Spleen (tissue), 11 donors: ENCODE results near the gene SYNE2. TPM values are rescaled to one million over a fixed set of nuclear protein-coding genes. Genes with fewer than 3 reads are reported as not detected.

Experiments used
- DNase-seq: peaks from one replicate; pipeline ENCODE4 v3.0.0-alpha.2; 2020
- H3K27ac ChIP-seq, 8 donors: fragments of 200-600 bp; sonication (generic) in 7 of 8; 1 replicate in 4 of 8; 2 replicates in 4 of 8; pipeline versions ENCODE4 v1.5.0 to v1.8.0; 2016 to 2021; ENCODE audit warnings: inconsistent platforms in 4 of 8, mild to moderate bottlenecking in 4 of 8, moderate library complexity in 1 of 8
- H3K27me3 ChIP-seq, 7 donors: fragments of 200-600 bp; sonication (generic) in 6 of 7; replicated peaks in 1 of 7; 1 replicate in 4 of 7; 2 replicates in 3 of 7; pipeline versions ENCODE4 v1.5.0 to v1.8.0; 2016 to 2021; ENCODE audit warnings: inconsistent platforms in 3 of 7, mild to moderate bottlenecking in 1 of 7
- H3K36me3 ChIP-seq, 6 donors: fragments of 200-600 bp; sonication (generic) in 5 of 6; 1 replicate in 4 of 6; 2 replicates in 2 of 6; pipeline versions ENCODE4 v1.5.0 to v1.8.0; 2016 to 2021; ENCODE audit warnings: inconsistent platforms in 2 of 6
- H3K4me1 ChIP-seq, 6 donors: fragments of 200-600 bp; sonication (generic) in 5 of 6; 1 replicate in 3 of 6; 2 replicates in 3 of 6; pipeline versions ENCODE4 v1.5.0 to v1.8.0; 2016 to 2021; ENCODE audit warnings: inconsistent platforms in 3 of 6
- H3K4me3 ChIP-seq, 8 donors: fragments of 200-600 bp; sonication (generic) in 7 of 8; 1 replicate in 4 of 8; 2 replicates in 4 of 8; pipeline versions ENCODE4 v1.5.0 to v1.8.0; 2016 to 2021; ENCODE audit warnings: inconsistent platforms in 4 of 8, mild to moderate bottlenecking in 4 of 8, moderate library complexity in 2 of 8
- H3K9me3 ChIP-seq, 8 donors: fragments of 200-600 bp; sonication (generic) in 7 of 8; 1 replicate in 4 of 8; 2 replicates in 4 of 8; pipeline versions ENCODE4 v1.5.0 to v1.8.0; 2016 to 2021; ENCODE audit warnings: inconsistent platforms in 4 of 8
- POLR2A ChIP-seq, 3 donors: fragments of 450-650 bp; IDR thresholded peaks; one replicate each; pipeline ENCODE4 v1.5.1; 2017; ENCODE audit warnings: antibody characterized with exemption in 3 of 3, mild to moderate bottlenecking in 1 of 3
- POLR2AphosphoS5 ChIP-seq, 3 donors: sonication (generic); formaldehyde crosslinking; IDR thresholded peaks; one replicate each; pipeline ENCODE4 v1.5.1; 2017; ENCODE audit warnings: antibody characterized with exemption in 3 of 3
- WGBS, 5 donors: extraction: QIAGEN DNeasy Blood & Tissue Kit in 3 of 5; methylation state at CpG; one replicate each; pipeline versions ENCODE4 v1.1.5 to v1.1.7; 2013 to 2018; 5-methylcytosine and 5-hydroxymethylcytosine counted together
- intact Hi-C: fragments of 100-400 bp; cut with DNase I; formaldehyde crosslinking; loops from one replicate; pipeline ENCODE4 v1.15.0; 2023; ENCODE audit warnings: low total_unique reads
- polyA plus RNA-seq, 3 donors: library from polyadenylated mRNA; stranded (reverse); fragments of 200-250 nt; gene quantifications; one replicate each; pipeline ENCODE4 v1.2.1, GENCODE V29; 2013
- total RNA-seq, 7 donors: library from RNA; depleted of rRNA in 3 of 7; stranded (reverse); fragments of >200 nt in 3 of 7; fragmentation: NEBNext Ultra II Directional in 4 of 7; extraction: Animal tissue kit (Norgen Biotek cat#: 25700) in 4 of 7; gene quantifications; one replicate each; pipeline versions ENCODE4 v1.1.0 to v1.2.1, GENCODE V29; 2016 to 2021
- TF ChIP-seq, protein P1 (sequence below), 11 experiments: fragments of 200-600 bp in 7 of 11; fragments of 450-650 bp in 4 of 11; sonication (generic) in 4 of 11; IDR thresholded peaks in 8 of 11; conservative IDR thresholded peaks in 3 of 11; 1 replicate in 7 of 11; 2 replicates in 4 of 11; pipeline versions ENCODE4 v1.4.0 to v1.8.0; 2016 to 2021; ENCODE audit warnings: antibody characterized with exemption in 11 of 11, inconsistent platforms in 4 of 11, mild to moderate bottlenecking in 1 of 11
- donor health status: healthy with polysubstance abuse.
- donor health status: DM: no; HTN: no; CAD: no; lungs with moderate emphysema.
- donor health status: DM: no; HTN: no; CAD: no.
- donor health status: Bipolar disorder and iron deficiency.
- donor health status: healthy.
- donor health status: DM: no; HTN: no; CAD: no.
- donor health status: DM: yes; HTN: yes; CAD: no.

The SYNE2 gene
- total and polyA plus RNA-seq, 10 donors = 16.0 to 173 (median 147) TPM

GRCh38 chr14:64109819-64110554, 257.2 kb downstream of the SYNE2 start:
- no peaks in the 10 kb centered on the region for H3K27me3 ChIP-seq
- no peaks in the 10 kb centered on the region for H3K9me3 ChIP-seq
- TF ChIP-seq POLR2A (IDR thresholded peaks at IDR 0.05) (no peak), POLR2AphosphoS5 (IDR thresholded peaks at IDR 0.05) (no peak)
- TF ChIP-seq, protein P1, sequence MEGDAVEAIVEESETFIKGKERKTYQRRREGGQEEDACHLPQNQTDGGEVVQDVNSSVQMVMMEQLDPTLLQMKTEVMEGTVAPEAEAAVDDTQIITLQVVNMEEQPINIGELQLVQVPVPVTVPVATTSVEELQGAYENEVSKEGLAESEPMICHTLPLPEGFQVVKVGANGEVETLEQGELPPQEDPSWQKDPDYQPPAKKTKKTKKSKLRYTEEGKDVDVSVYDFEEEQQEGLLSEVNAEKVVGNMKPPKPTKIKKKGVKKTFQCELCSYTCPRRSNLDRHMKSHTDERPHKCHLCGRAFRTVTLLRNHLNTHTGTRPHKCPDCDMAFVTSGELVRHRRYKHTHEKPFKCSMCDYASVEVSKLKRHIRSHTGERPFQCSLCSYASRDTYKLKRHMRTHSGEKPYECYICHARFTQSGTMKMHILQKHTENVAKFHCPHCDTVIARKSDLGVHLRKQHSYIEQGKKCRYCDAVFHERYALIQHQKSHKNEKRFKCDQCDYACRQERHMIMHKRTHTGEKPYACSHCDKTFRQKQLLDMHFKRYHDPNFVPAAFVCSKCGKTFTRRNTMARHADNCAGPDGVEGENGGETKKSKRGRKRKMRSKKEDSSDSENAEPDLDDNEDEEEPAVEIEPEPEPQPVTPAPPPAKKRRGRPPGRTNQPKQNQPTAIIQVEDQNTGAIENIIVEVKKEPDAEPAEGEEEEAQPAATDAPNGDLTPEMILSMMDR (IDR thresholded peaks at IDR 0.05 in 8 of 11, conservative IDR thresholded peaks at IDR 0.05 in 3 of 11) = no peak
- intact Hi-C loops = no loop called here
- H3K36me3 ChIP-seq = peaks cover 0 to 97% (median 31%) of the 10 kb centered on the region in 6 donors
- no peak for DNase-seq
- no peak overlapping the region for H3K27ac ChIP-seq
- 62 to 92% (median 83%) methylated on average over 1 of the region's 1 CpG for WGBS, 5 donors
- H3K4me3 ChIP-seq = no peak overlapping the region
- H3K4me1 ChIP-seq = no peaks in the 10 kb centered on the region

DNA sequence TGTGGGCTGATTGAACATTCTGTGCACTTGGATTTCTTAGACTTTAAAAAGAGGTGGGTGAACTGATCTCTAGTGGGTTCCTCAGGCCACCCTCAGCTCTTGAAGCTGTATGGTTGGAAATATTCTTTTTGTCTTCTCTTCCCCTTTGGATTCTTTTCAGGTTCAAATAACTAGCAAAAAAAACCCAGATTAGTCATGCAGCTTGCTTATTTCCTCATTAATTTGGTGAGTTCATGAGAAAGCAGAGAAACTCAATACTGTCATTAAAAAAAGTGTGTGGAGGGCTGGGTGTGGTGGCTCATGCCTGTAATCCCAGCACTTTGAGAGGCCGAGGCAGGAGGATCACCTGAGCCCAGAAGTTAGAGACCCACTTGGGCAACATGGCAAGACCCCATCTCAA, 258.0 kb downstream of the SYNE2 start:
- Histone ChIP-seq H3K4me3 (no peak overlapping the region), H3K9me3 (no peaks in the 10 kb centered on the region), H3K27me3 (no peaks in the 10 kb centered on the region), H3K27ac (no peak overlapping the region), H3K36me3 (peaks cover 0 to 97% (median 35%) of the 10 kb centered on the region in 6 donors), H3K4me1 (no peaks in the 10 kb centered on the region)
- no peak for TF ChIP-seq POLR2AphosphoS5 (IDR thresholded peaks at IDR 0.05)
- TF ChIP-seq, protein P1 (IDR thresholded peaks at IDR 0.05 in 8 of 11, conservative IDR thresholded peaks at IDR 0.05 in 3 of 11) = no peak
- no peak for TF ChIP-seq POLR2A (IDR thresholded peaks at IDR 0.05)
- no peak for DNase-seq
- intact Hi-C loops = no loop called here
- 94 to 100% (median 100%) methylated on average over 1 of the region's 1 CpG for WGBS, 5 donors

DNA sequence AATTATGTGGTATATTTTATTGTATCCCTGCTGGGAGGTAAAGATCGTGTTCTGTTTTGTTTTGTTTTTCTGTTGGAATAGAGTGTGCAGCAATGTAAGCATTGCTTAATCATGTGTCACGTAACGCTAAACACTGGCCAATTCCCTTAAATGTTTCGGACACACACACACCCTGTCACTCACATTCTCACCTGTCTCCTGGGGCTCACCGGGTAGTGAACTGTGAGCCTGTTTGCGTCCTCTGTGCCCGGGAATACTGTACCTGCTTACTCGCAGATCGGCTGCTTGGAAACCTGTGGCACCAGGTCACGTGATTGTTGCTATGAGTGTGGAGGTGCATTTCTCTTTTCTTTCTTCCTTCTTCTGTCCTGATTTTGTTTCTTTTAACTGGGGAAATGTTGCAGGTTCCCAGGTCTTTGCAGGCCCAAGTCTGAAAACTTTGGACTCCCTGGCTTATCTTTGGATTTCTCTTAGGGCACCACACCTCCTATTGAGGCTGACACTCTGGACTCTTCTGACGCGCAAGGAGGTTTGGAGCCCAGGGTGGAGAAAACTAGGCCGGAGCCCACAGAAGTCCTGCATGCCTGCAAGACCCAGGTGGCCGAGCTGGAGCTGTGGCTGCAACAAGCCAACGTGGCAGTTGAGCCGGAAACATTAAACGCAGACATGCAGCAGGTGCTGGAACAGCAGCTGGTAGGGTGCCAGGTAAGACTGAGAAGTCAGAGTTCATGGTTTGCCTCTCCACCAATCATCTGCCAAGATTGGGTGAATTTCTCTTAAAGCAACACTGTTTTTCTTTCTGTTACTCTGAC, 260.3 kb downstream of the SYNE2 start:
- H3K36me3 ChIP-seq = peaks cover 0 to 97% (median 33%) of the 10 kb centered on the region in 6 donors

More for the DNA sequence above, 260.3 kb downstream of the SYNE2 start:
- no peaks in the 10 kb centered on the region for H3K9me3 ChIP-seq
- 88 to 95% (median 91%) methylated on average over 17 of the region's 17 CpGs for WGBS, 5 donors
- H3K4me3 ChIP-seq = no peak overlapping the region
- TF ChIP-seq, protein P1 (IDR thresholded peaks at IDR 0.05 in 8 of 11, conservative IDR thresholded peaks at IDR 0.05 in 3 of 11) = no peak
- TF ChIP-seq POLR2AphosphoS5 (IDR thresholded peaks at IDR 0.05) (no peak), POLR2A (IDR thresholded peaks at IDR 0.05) (no peak)
- no peaks in the 10 kb centered on the region for H3K4me1 ChIP-seq
- H3K27ac ChIP-seq = no peak overlapping the region
- DNase-seq = no peak
- H3K27me3 ChIP-seq = no peaks in the 10 kb centered on the region
- intact Hi-C loops = no loop called here
